ENCODE data around the gene AMIGO2.

DNA sequence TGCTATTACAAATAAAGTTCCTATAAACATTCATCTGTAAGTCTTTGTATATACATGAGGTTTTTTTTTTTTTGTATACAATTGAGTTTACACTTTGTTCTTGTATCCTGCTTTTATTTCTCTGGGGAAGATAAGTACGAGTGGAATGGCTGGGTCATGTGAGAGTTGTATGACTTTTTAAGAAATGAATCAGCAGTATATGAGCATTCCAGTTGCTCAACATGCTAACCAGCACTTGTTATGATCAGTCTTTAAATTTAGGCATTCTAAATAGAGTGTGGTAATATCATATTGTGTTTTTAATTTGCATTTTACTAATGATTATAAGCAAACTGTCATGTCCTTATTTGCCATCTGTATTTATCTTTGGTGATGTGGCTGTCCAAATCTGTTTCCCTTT, 44.7 kb upstream of the AMIGO2 start:
- TF ChIP-seq CTCF (tag by site-specific recombination; IDR thresholded peaks at IDR 0.05) (no peak), ZNF121 (tag by site-specific recombination; IDR thresholded peaks at IDR 0.05) (no peak), ZSCAN30 (tag by site-specific recombination; IDR thresholded peaks at IDR 0.05) (no peak), ATF2 (tag by site-specific recombination; IDR thresholded peaks at IDR 0.05; ENCODE audit: low read depth) (no peak), ZNF747 (tag by site-specific recombination; IDR thresholded peaks at IDR 0.05) (no peak), ZNF211 (tag by site-specific recombination; IDR thresholded peaks at IDR 0.05; ENCODE audit: low read depth) (no peak), PRDM1 (tag by site-specific recombination; IDR thresholded peaks at IDR 0.05) (no peak)
- TF ChIP-seq, protein P1, sequence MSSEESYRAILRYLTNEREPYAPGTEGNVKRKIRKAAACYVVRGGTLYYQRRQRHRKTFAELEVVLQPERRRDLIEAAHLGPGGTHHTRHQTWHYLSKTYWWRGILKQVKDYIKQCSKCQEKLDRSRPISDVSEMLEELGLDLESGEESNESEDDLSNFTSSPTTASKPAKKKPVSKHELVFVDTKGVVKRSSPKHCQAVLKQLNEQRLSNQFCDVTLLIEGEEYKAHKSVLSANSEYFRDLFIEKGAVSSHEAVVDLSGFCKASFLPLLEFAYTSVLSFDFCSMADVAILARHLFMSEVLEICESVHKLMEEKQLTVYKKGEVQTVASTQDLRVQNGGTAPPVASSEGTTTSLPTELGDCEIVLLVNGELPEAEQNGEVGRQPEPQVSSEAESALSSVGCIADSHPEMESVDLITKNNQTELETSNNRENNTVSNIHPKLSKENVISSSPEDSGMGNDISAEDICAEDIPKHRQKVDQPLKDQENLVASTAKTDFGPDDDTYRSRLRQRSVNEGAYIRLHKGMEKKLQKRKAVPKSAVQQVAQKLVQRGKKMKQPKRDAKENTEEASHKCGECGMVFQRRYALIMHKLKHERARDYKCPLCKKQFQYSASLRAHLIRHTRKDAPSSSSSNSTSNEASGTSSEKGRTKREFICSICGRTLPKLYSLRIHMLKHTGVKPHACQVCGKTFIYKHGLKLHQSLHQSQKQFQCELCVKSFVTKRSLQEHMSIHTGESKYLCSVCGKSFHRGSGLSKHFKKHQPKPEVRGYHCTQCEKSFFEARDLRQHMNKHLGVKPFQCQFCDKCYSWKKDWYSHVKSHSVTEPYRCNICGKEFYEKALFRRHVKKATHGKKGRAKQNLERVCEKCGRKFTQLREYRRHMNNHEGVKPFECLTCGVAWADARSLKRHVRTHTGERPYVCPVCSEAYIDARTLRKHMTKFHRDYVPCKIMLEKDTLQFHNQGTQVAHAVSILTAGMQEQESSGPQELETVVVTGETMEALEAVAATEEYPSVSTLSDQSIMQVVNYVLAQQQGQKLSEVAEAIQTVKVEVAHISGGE (tag by site-specific recombination; conservative IDR thresholded peaks at IDR 0.05; ENCODE audit: low read depth): no peak

All from HEK293 (cell line).